Stimulated activated CD8-positive, alpha-beta memory T cell treated with anti-CD3 and anti-CD28 coated beads, Interleukin-4, amount 100 ng/mL, for 1 hour (primary cell): ENCODE measurements around the gene GRHPR.
A peak's percentile ranks its signal among the peaks of the same experiment; 100 is the strongest.
"Not testable (repeated sequence)": the region's sequence is repeated elsewhere in the genome, so short reads cannot be mapped to it uniquely, and the experiment has no call there.

Source experiments
- DNase-seq, 2 donors: peaks; one replicate each; pipeline ENCODE4 v3.0.0-alpha.2; 2020; ENCODE audit warnings: low read depth in 2 of 2, low spot score in 1 of 2

The GRHPR gene

GRCh38 chr9:37444890-37445289, 22.4 kb downstream of the GRHPR start:
- DNase-seq: no peak

GRCh38 chr9:37445832-37446231, 23.3 kb downstream of the GRHPR start:
- DNase-seq: no peak

GRCh38 chr9:37446401-37446800, 23.9 kb downstream of the GRHPR start:
- no peak for DNase-seq

DNA sequence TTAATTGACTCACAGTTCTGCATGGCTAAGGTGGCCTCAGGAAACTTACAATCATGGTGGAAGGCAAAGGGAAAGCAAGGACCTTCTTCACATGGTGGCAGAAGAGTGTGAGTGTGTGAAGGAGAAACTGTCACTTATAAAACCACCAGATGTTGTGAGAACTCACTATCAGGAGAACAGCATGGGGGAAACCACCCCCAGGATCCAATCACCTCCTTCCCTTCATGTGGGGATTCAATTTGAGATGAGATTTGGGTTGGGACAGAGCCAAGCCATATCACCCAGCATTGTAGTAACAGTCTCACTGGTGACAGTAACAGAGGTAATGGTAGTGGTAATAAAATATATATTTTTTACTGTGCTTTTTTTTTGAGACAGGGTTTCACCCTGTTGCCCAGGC, 24.6 kb downstream of the GRHPR start:
- no peak for DNase-seq

GRCh38 chr9:37449862-37450632, 27.6 kb downstream of the GRHPR start:
- DNase-seq: no peak

DNA sequence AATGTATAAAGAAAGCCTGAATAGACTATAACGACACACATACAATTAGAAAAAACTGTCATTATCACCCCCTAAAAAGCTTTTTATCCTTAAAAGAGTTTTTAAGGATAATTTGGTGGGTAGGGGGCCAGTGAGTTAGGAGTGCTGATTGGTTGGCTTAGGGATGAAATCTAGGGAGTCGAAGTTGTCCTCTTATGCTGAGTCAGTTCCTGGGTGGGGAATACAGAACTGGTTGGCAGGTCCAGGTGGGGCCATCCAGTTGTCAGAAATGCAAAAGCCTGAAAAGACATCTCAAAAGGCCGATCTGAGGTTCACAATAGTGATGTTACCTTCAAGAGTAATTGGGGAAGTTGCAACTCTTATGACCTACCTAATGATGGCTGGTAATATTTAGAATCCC, 29.1 kb downstream of the GRHPR start:
- DNase-seq: no peak

GRCh38 chr9:37452611-37453010, 30.1 kb downstream of the GRHPR start:
- DNase-seq: no peak

GRCh38 chr9:37453827-37454226, 31.3 kb downstream of the GRHPR start:
- DNase-seq: no peak

GRCh38 chr9:37454238-37454637, 31.7 kb downstream of the GRHPR start:
- DNase-seq: no peak

- no peak for DNase-seq
Observed at GRCh38 chr9:37455884-37456647, 33.6 kb downstream of the GRHPR start.

GRCh38 chr9:37456817-37457216, 34.3 kb downstream of the GRHPR start:
- DNase-seq: no peak

DNA sequence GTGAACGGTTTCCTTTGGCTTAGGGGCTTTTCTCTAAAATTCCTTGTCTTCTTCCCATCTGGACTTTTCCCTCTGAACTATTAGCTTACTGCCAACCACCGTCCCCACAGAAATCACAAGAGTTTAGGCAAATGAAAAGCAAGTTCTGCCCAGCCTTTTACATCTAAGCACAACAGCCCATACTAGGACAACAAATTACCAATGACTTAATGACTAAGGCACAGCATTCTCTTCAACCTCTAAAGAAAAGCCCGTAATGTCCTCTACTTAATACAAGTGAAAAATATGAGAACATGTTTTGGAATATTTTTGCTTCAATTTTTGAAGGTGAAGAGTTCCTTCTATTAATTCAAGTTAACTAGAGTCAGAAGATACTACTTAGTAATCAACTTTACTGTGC, 41.5 kb downstream of the GRHPR start:
- no peak for DNase-seq

DNA sequence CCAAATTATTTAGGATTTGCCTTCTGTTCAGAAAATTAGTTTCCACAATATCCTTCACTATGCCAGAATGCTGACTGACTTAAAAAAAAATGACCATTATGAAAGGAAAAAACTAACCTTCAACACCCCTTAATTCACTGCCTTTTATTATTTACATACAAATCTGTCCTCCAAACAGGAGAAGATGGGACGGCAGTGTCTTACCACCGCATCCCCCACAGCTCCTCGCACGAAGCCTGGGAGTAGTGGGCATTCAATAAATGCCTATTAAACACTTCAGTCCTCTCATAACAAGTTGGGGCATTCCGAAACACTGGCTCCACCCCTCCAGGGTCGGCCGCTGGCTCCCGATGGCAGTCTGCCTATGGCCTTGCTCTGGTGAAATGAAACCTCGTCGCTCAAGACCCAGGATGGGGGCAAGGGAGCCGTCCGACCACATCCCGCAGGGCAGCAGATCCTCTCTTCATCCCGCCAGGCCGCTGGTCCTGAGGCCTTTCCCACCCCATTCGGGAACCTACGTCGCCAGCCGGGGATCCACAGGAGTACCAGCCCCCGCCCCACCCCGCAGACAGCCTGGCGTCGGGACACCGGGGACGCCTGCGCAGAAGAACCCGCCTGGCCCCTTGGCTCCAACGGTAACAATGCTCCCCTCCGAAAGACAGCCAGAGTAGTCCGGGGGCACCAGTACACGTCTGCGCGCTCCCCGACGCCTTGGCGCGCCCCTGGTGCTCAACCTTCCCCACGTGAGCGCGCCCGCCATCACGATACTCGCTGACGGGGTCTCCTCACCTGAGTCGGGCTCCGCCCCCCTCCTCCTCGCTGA, 42.1 kb downstream of the GRHPR start:
- peak; percentile 38 to 69 for DNase-seq

GRCh38 chr9:37465249-37466036, 42.9 kb downstream of the GRHPR start, which contains the start of gene ZBTB5:
ZBTB5 (minus strand) TSS chr9:37465450; CDS start chr9:37442551, 22,899 bp downstream.
- peak; percentile 97 to 98 for DNase-seq

DNA sequence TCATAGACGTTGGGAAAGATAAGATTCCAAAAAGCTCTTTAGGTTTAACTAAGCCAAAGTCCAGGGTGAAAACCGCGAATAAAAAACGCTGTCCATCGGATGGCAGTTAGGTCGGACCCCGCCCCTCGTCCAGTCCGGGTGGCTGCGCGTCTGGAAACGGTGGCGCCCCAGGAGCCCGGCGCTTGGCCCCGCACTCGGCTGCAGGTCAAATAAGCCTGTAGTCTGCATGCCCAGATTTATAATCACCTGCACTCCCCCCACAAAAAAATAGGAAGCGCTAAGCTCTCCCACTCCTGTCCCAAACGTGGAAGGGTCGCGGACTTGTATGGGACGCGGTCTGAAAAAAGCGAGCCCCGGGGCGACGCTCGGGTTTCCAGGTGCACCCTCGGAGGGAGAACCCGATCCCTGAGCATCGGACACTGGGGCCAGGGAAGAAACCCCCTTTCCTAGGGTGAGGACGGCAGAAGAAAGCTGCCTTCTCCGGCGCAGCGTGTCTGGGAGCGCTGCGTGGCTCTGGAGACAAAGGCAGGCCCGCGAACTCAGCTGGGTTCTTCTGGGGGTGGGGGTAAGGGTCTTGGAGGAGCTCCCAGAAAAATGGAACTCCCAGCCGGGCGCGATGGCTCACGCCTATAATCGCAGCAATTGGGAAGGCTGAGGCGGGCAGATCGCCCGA, 43.7 kb downstream of the GRHPR start:
- no peak for DNase-seq

- not testable (repeated sequence) for DNase-seq
Observed at GRCh38 chr9:37467530-37467929, 45.0 kb downstream of the GRHPR start.

DNA sequence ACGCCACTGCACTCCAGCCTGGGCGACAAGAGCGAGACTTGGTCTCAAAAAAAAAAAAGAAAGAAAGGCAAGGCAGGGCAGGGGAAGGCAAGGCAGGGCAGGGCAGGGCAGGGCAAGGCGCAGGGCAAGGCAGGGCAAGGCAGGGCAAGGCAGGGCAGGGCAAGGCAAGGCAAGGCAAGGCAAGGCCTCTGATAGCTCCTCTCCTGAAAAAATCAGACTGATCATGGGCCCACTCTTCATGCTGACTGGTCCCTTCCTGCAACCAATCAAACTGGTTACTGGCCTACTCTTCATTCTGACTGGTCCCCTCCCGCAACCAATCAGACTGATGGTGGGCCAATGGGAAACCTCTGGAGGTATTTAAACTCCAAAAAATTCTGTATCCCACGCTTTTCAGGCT, 46.1 kb downstream of the GRHPR start:
- no peak for DNase-seq

- DNase-seq: no peak
Observed at GRCh38 chr9:37471942-37472684, 49.6 kb downstream of the GRHPR start.

DNA sequence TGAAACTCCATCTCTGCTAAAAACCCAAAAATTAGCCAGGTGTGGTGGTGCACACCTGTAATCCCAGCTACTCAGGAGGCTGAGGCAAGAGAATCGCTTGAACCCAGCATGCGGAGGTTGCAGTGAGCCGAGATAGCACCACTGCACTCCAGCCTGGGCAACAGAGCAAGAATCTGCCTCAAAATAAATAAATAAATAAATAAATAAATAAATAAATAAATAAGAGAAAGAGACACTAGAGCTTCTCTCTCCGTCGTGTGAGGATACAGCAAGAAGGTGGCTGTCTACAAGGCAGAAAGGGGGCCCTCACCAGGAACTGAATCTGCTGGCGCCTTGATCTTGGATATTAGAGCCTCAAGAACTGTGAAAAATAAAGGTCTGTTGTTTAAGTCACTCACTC, 51.5 kb downstream of the GRHPR start:
- not testable (repeated sequence) for DNase-seq

DNA sequence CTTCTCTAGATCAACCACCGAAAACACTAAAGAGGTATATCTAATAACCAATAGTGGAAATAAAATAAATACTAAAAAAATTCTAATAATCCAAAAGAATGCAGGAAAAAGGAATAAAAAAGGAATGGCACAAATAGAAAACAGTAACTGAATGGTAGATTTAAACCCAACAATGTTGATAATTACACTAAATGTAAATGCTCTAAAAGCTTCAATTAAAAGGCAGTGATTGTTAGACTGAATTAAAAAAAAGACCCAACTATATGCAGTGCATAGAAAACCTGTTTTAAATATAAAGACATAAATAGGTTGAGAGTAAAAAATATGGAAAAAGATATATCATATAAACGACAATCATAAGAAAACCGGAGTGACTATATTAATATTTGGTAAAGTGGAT, 51.9 kb downstream of the GRHPR start:
- DNase-seq: no peak
